Transverse colon (tissue), 4 donors: ENCODE data around the gene VMAC. TPM values are rescaled to one million over a fixed set of nuclear protein-coding genes. Genes with fewer than 3 reads are reported as not detected.

Experiments
- DNase-seq: peaks from one replicate; pipeline ENCODE4 v3.0.0-alpha.2; 2019
- H3K27ac ChIP-seq, 4 donors: fragments of 200-600 bp; sonication (generic); 2 replicates each; pipeline ENCODE4 v1.5.1; 2016 to 2018; ENCODE audit warnings: inconsistent platforms in 4 of 4
- H3K27me3 ChIP-seq: fragments of 200-600 bp; sonication (generic); 2 replicates; pipeline ENCODE4 v1.5.1; 2017; ENCODE audit warnings: inconsistent platforms
- H3K36me3 ChIP-seq, 4 donors: fragments of 200-600 bp; sonication (generic); 2 replicates each; pipeline ENCODE4 v1.5.1; 2017 to 2019; ENCODE audit warnings: inconsistent platforms in 4 of 4
- H3K4me1 ChIP-seq, 4 donors: fragments of 200-600 bp; sonication (generic); 2 replicates each; pipeline ENCODE4 v1.5.1; 2017 to 2020; ENCODE audit warnings: inconsistent platforms in 4 of 4
- H3K4me3 ChIP-seq, 4 donors: fragments of 200-600 bp; sonication (generic); 1 replicate in 1 of 4; 2 replicates in 3 of 4; pipeline versions ENCODE4 v1.5.1 to v1.6.1; 2017 to 2019; ENCODE audit warnings: inconsistent platforms in 4 of 4
- H3K9me3 ChIP-seq, 2 donors: fragments of 200-600 bp; sonication (generic); 2 replicates each; pipeline ENCODE4 v1.5.1; 2017 to 2019; ENCODE audit warnings: inconsistent platforms in 2 of 2
- CTCF ChIP-seq, 5 experiments: fragments of 200-600 bp in 3 of 5; fragments of 450-650 bp in 2 of 5; sonication (generic) in 3 of 5; IDR thresholded peaks; 1 replicate in 2 of 5; 2 replicates in 3 of 5; pipeline ENCODE4 v1.5.1; 2016 to 2017; ENCODE audit warnings: antibody characterized with exemption in 5 of 5, inconsistent platforms in 3 of 5, mild to moderate bottlenecking in 2 of 5, moderate library complexity in 1 of 5
- EP300 ChIP-seq: sonication (generic); formaldehyde crosslinking; IDR thresholded peaks from one replicate; pipeline ENCODE4 v1.6.1; 2017; ENCODE audit warnings: antibody characterized with exemption, low read depth
- POLR2A ChIP-seq: fragments of 450-650 bp; IDR thresholded peaks from one replicate; pipeline ENCODE4 v1.6.1; 2016; ENCODE audit warnings: antibody characterized with exemption, mild to moderate bottlenecking, moderate library complexity
- POLR2AphosphoS5 ChIP-seq, 3 donors: sonication (generic); formaldehyde crosslinking; IDR thresholded peaks; one replicate each; pipeline ENCODE4 v1.6.1; 2016; ENCODE audit warnings: antibody characterized with exemption in 3 of 3
- WGBS, 2 donors: methylation state at CpG; one replicate each; pipeline ENCODE4 v1.1.5; 2018; ENCODE audit warnings: low coverage in 1 of 2; 5-methylcytosine and 5-hydroxymethylcytosine counted together
- in situ Hi-C, 4 donors: fragments of 200-750 bp; cut with MboI; loops; one replicate each; pipeline versions ENCODE4 v1.15.0 to v1.15.1; 2017; ENCODE audit warnings: low sequenced_read_pairs in 3 of 4, low pct_ligation_motif_present in 1 of 4, low pct_unique_long_range_greater_than_20kb in 1 of 4
- intact Hi-C: fragments of 100-400 bp; cut with DNase I; formaldehyde crosslinking; loops from one replicate; pipeline ENCODE4 v1.15.1; 2023; ENCODE audit warnings: low total_unique reads
- total RNA-seq, 4 donors: library from RNA; depleted of rRNA; stranded (reverse); fragments of >200 nt; gene quantifications; one replicate each; pipeline ENCODE4 v1.1.0, GENCODE V29; 2016

VMAC gene
- total RNA-seq, 4 donors from 2014 or later: 8.9 to 59.5 (median 18.4) TPM

GRCh38 chr19:5929625-5930024 is 25.0 kb downstream of the VMAC start:
- intact Hi-C loops (no loop called here), in situ Hi-C loops (no loop called here)
- no peaks in the 10 kb centered on the region for H3K27me3 ChIP-seq
- TF ChIP-seq POLR2AphosphoS5 (IDR thresholded peaks at IDR 0.05): no peak
- no peak for TF ChIP-seq EP300
- TF ChIP-seq POLR2A: no peak
- TF ChIP-seq CTCF (IDR thresholded peaks at IDR 0.05): no peak
- peaks cover 21 to 38% (median 28%) of the 10 kb centered on the region in 4 donors for H3K4me1 ChIP-seq
- H3K36me3 ChIP-seq: peaks cover 0 to 9% (median 2%) of the 10 kb centered on the region in 4 donors
- H3K9me3 ChIP-seq: no peaks in the 10 kb centered on the region
- DNase-seq: no peak
- H3K4me3 ChIP-seq: no peak overlapping the region
- WGBS, 2 donors: 82% methylated on average over 14 of the region's 14 CpGs; no CpG with 5 or more reads in 1 of the 2 donors
- H3K27ac ChIP-seq: no peak overlapping the region

GRCh38 chr19:5931251-5931650 is 26.6 kb downstream of the VMAC start:
- Histone ChIP-seq H3K9me3 (no peaks in the 10 kb centered on the region), H3K4me3 (no peak overlapping the region), H3K27ac (peak overlapping the region in 1 of 4 donors; percentile 18), H3K36me3 (peaks cover 0 to 5% (median 0%) of the 10 kb centered on the region in 4 donors), H3K4me1 (peaks cover 12 to 40% (median 28%) of the 10 kb centered on the region in 4 donors), H3K27me3 (no peaks in the 10 kb centered on the region)
- DNase-seq: no peak
- in situ Hi-C loops (no loop called here), intact Hi-C loops (no loop called here)
- WGBS, 2 donors: 92% methylated on average over 11 of the region's 11 CpGs; no CpG with 5 or more reads in 1 of the 2 donors
- TF ChIP-seq POLR2AphosphoS5 (IDR thresholded peaks at IDR 0.05): no peak
- no peak for TF ChIP-seq POLR2A
- no peak for TF ChIP-seq CTCF (IDR thresholded peaks at IDR 0.05)
- no peak for TF ChIP-seq EP300

GRCh38 chr19:5932146-5932545 is 27.5 kb downstream of the VMAC start:
- DNase-seq: no peak
- H3K4me1 ChIP-seq: peaks cover 8 to 31% (median 20%) of the 10 kb centered on the region in 4 donors
- no peaks in the 10 kb centered on the region for H3K27me3 ChIP-seq
- TF ChIP-seq POLR2A (no peak), CTCF (IDR thresholded peaks at IDR 0.05) (no peak), EP300 (no peak), POLR2AphosphoS5 (IDR thresholded peaks at IDR 0.05) (no peak)
- H3K4me3 ChIP-seq: no peak overlapping the region
- in situ Hi-C loops (no loop called here), intact Hi-C loops (no loop called here)
- H3K9me3 ChIP-seq: no peaks in the 10 kb centered on the region
- H3K36me3 ChIP-seq: peaks cover 0 to 5% (median 0%) of the 10 kb centered on the region in 4 donors
- peak overlapping the region; percentile 6 to 63 (median 47) for H3K27ac ChIP-seq
- WGBS, 2 donors: 91 to 100% methylated on average over 1 to 18 of the region's 18 CpGs

- no peaks in the 10 kb centered on the region for H3K9me3 ChIP-seq
- no peak for DNase-seq
- H3K36me3 ChIP-seq: peaks cover 0 to 5% (median 0%) of the 10 kb centered on the region in 4 donors
- intact Hi-C loops: no loop called here
- no peak for TF ChIP-seq POLR2A
- TF ChIP-seq EP300: no peak
- no peak for TF ChIP-seq CTCF (IDR thresholded peaks at IDR 0.05)
- no peak for TF ChIP-seq POLR2AphosphoS5 (IDR thresholded peaks at IDR 0.05)
- H3K27me3 ChIP-seq: no peaks in the 10 kb centered on the region
- 91% methylated on average over 20 of the region's 21 CpGs; no CpG with 5 or more reads in 1 of the 2 donors for whole genome bisulfite sequencing, 2 donors
- in situ Hi-C loops: no loop called here
- no peak overlapping the region for H3K4me3 ChIP-seq
- H3K27ac ChIP-seq: peak overlapping the region; percentile 6 to 63 (median 47)
- peaks cover 6 to 26% (median 16%) of the 10 kb centered on the region in 4 donors for H3K4me1 ChIP-seq
Measured at GRCh38 chr19:5932609-5933262, 28.1 kb downstream of the VMAC start.
